GM12864 (cell line): ENCODE results near the gene NISCH.

Experiments used
- DNase-seq: peaks from one replicate; pipeline ENCODE4 v3.0.0-alpha.2; 2011; ENCODE audit warnings: low read depth
- H3K4me3 ChIP-seq: 2 replicates; pipeline ENCODE4 v1.5.1; 2011; ENCODE audit warnings: mild to moderate bottlenecking, low read depth, low read length, control low read depth
- CTCF ChIP-seq: IDR thresholded peaks from 2 replicates; pipeline ENCODE4 v1.5.1; 2011; ENCODE audit warnings: low read depth, mild to moderate bottlenecking, moderate library complexity, low read length, control low read depth, inconsistent platforms; ENCODE audit errors: missing control alignments

NISCH gene

GRCh38 chr3:52454938-52455282 lies 494 bp upstream of the NISCH start:
- peak overlapping the region; percentile 75 for H3K4me3 ChIP-seq
- no peak for TF ChIP-seq CTCF
- no peak for DNase-seq

- no peak for DNase-seq
- TF ChIP-seq CTCF = no peak
Measured at GRCh38 chr3:52456169-52456799, 880 bp downstream of the NISCH start.

GRCh38 chr3:52456800-52457183 lies 1.4 kb downstream of the NISCH start:
- peak overlapping the region; percentile 89 for H3K4me3 ChIP-seq

More at GRCh38 chr3:52456169-52456799, 880 bp downstream of the NISCH start:
- peak overlapping the region; percentile 89 for H3K4me3 ChIP-seq

GRCh38 chr3:52458031-52458760 lies 2.8 kb downstream of the NISCH start:
- DNase-seq = no peak
- no peak for TF ChIP-seq CTCF
- no peak overlapping the region for H3K4me3 ChIP-seq

More at GRCh38 chr3:52456800-52457183, 1.4 kb downstream of the NISCH start:
- no peak for TF ChIP-seq CTCF
- no peak for DNase-seq

DNA sequence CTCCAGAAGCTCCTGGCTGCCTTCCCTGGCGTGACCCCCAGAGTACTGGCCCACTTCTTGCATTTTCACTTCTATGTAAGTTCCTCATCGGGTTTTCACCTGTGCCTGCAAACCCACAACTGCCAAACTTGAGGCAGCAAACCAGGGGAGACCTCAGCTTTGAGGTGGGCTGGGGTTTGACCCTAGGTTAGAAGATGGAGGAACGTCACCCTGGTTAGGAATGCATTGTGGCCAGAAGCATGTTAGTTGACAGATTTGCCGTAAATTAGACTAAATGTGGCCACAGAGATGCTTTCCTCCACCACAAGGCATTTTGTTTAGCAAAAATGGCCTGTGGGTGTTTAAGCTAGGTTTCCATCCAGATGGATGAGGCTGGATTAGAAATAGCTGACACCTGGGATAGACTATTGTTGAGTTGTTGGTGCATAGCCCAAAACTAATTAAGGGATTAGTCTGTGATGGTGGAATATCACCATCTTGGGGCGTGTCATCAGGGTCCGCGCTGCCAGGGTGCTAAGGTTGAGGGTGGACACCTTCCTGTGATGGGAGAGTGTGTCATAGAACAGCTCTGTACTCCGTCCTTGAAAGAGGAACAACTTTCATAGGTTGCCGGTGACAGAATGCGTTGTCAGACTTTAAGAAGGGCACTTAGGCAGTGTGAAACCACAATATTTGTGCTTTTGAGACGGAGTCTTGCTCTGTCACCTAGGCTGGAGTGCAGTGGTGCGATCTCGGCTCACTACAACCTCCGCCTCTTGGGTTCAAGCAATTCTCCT lies 3.6 kb downstream of the NISCH start:
- no peak overlapping the region for H3K4me3 ChIP-seq
- DNase-seq = no peak
- TF ChIP-seq CTCF = no peak

DNA sequence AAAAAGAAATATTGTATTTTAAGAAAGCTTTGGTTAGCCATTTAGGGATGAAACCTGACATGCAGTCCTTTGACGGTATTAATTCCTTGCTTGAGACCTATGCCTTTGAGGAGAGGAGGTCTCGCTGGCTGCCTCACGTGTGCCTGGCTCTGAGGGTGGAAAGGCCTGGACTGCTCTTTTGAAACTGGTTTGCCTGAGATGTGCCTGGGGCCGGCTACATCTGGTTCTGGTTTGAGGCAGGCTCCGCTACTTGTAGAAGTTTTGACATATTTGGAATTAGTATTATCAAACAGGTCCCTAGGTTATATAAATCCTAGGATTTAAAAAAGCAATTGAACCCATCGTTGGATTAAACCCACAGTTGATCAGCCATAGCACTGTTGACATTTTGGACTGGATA lies 6.5 kb downstream of the NISCH start:
- H3K4me3 ChIP-seq = no peak overlapping the region
- no peak for DNase-seq
- TF ChIP-seq CTCF = no peak
